ENCODE measurements around the gene CHRNB1. TPM values are rescaled to one million over a fixed set of nuclear protein-coding genes. Genes with fewer than 3 reads are reported as not detected.

The CHRNB1 gene
- total RNA-seq, 3 donors from 2014 or later (not counting 1 experiment from before 2014, with no cell fraction given), result 9.8 to 10.4 (median 10.2) TPM

- no peak for TF ChIP-seq CTCF (IDR thresholded peaks at IDR 0.05)
Observed at GRCh38 chr17:7417056-7417655, 27.7 kb upstream of the CHRNB1 start.

DNA sequence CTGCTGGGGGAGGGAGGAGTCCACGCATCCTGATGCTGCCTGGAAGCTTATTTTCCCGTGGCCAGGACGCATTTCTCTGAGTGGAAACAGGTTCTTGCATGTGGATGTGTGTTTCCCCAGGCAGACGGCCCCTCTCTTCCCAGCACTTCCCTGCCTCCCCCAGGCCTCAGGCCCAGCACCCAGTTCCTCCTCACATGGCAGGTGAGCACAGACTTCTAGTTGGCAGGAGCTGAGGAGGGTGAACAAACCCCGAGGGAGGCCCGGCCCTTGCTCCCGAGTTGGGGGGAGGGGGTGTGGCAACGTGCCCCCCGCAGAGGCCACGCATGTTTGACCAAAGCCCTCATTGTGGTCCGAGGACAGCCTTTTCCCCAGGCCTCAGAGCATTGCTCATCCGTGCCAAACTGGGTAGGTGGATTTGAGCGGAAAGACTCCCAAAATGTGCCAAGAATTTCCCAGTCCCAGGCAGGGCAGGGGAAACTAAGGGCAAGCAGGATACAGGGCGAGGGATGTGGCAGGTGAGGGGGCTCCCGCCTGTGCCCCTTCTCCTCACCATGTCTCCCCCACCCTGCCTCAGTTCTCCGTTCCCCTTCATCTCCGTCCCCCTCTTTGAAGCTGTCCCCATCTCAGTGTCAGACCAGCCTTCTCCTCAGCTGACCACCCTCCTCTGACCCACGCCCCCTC is 26.2 kb upstream of the CHRNB1 start:
- no peak overlapping the region for H3K4me3 Mint-ChIP-seq
- no peak overlapping the region for H3K27ac ChIP-seq (ENCODE audit: low read length)
- no peak for TF ChIP-seq CTCF (IDR thresholded peaks at IDR 0.05)
- intact Hi-C loops (cut with micrococcal nuclease), result no loop called here
- no peaks in the 10 kb centered on the region for H3K36me3 ChIP-seq (ENCODE audit: control insufficient read depth, insufficient read depth, low read length)
- no peak for ATAC-seq
- H3K4me1 ChIP-seq (ENCODE audit: control insufficient read depth, insufficient read depth, low read length), result no peaks in the 10 kb centered on the region
- H3K4me3 ChIP-seq (ENCODE audit: low read length), result no peak overlapping the region
- H3K27ac Mint-ChIP-seq, result no peak overlapping the region
- H3K27me3 Mint-ChIP-seq (ENCODE audit: low read depth in 2 of 2), result no peaks in the 10 kb centered on the region
- WGBS (ENCODE audit: insufficient coverage), result 81% methylated on average over 17 of the region's 18 CpGs
- no peaks in the 10 kb centered on the region for H3K27me3 ChIP-seq (ENCODE audit: control insufficient read depth, insufficient read depth, low read length)
- no peak for DNase-seq
- no peaks in the 10 kb centered on the region for H3K36me3 Mint-ChIP-seq
- H3K4me1 Mint-ChIP-seq, result no peaks in the 10 kb centered on the region
- H3K9me3 Mint-ChIP-seq, result no peaks in the 10 kb centered on the region
- H3K9me3 ChIP-seq (ENCODE audit: control insufficient read depth, insufficient read depth, low read length), result no peaks in the 10 kb centered on the region

More at GRCh38 chr17:7417056-7417655, 27.7 kb upstream of the CHRNB1 start:
- ATAC-seq, result no peak
- no peak overlapping the region for H3K4me3 Mint-ChIP-seq
- no peaks in the 10 kb centered on the region for H3K36me3 Mint-ChIP-seq
- no peaks in the 10 kb centered on the region for H3K27me3 ChIP-seq (ENCODE audit: control insufficient read depth, insufficient read depth, low read length)
- no peak overlapping the region for H3K4me3 ChIP-seq (ENCODE audit: low read length)
- H3K9me3 Mint-ChIP-seq, result no peaks in the 10 kb centered on the region
- no peaks in the 10 kb centered on the region for H3K36me3 ChIP-seq (ENCODE audit: control insufficient read depth, insufficient read depth, low read length)
- no peak overlapping the region for H3K27ac ChIP-seq (ENCODE audit: low read length)
- intact Hi-C loops (cut with micrococcal nuclease), result no loop called here
- H3K4me1 Mint-ChIP-seq, result no peaks in the 10 kb centered on the region
- DNase-seq, result no peak
- H3K27me3 Mint-ChIP-seq (ENCODE audit: low read depth in 2 of 2), result no peaks in the 10 kb centered on the region
- 97% methylated on average over 53 of the region's 54 CpGs for WGBS (ENCODE audit: insufficient coverage)
- no peaks in the 10 kb centered on the region for H3K9me3 ChIP-seq (ENCODE audit: control insufficient read depth, insufficient read depth, low read length)
- no peak overlapping the region for H3K27ac Mint-ChIP-seq
- H3K4me1 ChIP-seq (ENCODE audit: control insufficient read depth, insufficient read depth, low read length), result no peaks in the 10 kb centered on the region

DNA sequence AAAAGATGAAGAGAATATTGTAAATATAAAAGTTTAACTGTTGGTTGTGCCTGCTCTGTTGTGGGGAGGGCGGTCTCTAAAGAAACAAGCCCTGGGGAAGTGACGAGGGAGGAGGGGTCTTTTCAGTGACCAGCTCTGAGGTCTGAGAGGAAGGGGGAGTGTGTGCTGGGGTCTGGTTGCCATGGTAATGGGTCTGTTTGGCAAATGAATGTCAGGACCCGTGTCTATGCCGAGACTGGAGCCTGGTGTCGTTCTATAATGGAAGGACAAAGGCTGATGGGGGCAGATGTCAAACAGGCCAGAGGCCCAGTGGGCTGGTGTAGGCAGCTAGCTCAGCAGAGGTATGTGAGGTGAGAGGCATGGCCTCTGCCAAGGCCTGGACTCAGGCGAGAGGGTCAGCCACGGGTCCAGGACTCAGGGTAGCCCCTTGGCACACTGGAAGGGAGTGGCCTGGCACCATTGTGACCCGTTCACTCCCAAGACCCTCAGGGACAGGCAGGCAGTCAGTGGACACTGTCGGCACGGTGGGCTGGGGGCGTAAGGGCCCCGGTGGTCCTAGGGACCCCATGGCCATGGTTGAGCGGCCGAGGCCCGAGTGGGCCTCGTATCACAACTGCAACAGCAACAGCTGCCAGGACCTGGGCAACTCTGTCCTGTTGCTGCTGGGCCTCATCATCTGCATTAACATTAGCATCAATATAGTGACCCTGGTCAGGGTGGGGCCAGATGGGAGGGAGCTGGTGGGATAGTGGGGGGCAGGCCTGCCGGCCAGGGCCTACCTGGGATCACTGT is 24.8 kb upstream of the CHRNB1 start, which contains the start of gene SPEM1:
SPEM1 (plus strand) TSS at position 506 of the 792 bp plus-strand sequence; CDS start at position 567, 61 bp downstream.
- Mint-ChIP-seq H3K27me3 (ENCODE audit: low read depth in 2 of 2) (no peaks in the 10 kb centered on the region), H3K27ac (no peak within 1 kb of the TSS), H3K9me3 (no peaks in the 10 kb centered on the region), H3K36me3 (no peaks in the 10 kb centered on the region), H3K4me3 (no peak within 1 kb of the TSS), H3K4me1 (no peaks in the 10 kb centered on the region)
- no peak for TF ChIP-seq CTCF (IDR thresholded peaks at IDR 0.05)
- Histone ChIP-seq H3K27me3 (ENCODE audit: control insufficient read depth, insufficient read depth, low read length) (no peaks in the 10 kb centered on the region), H3K27ac (ENCODE audit: low read length) (no peak within 1 kb of the TSS), H3K4me3 (ENCODE audit: low read length) (no peak within 1 kb of the TSS), H3K9me3 (ENCODE audit: control insufficient read depth, insufficient read depth, low read length) (no peaks in the 10 kb centered on the region), H3K4me1 (ENCODE audit: control insufficient read depth, insufficient read depth, low read length) (no peaks in the 10 kb centered on the region), H3K36me3 (ENCODE audit: control insufficient read depth, insufficient read depth, low read length) (no peaks in the 10 kb centered on the region)
- 88% methylated on average over 17 of the region's 17 CpGs for WGBS (ENCODE audit: insufficient coverage)
- intact Hi-C loops (cut with micrococcal nuclease), result no loop called here
- DNase-seq, result no peak
- ATAC-seq, result no peak

Measured in natural killer cell (primary cell).